ENCODE measurements around the gene CYP46A1. TPM values are rescaled to one million over a fixed set of nuclear protein-coding genes. Genes with fewer than 3 reads are reported as not detected.

The CYP46A1 gene
- total RNA-seq, 1 experiment from 2014 or later, result not detected

GRCh38 chr14:99691111-99691885 lies 7.2 kb downstream of the CYP46A1 start:
- no peak for DNase-seq
- H3K27me3 ChIP-seq, result no peaks in the 10 kb centered on the region
- H3K9me3 ChIP-seq, result no peaks in the 10 kb centered on the region
- H3K36me3 ChIP-seq, result no peaks in the 10 kb centered on the region
- H3K4me3 ChIP-seq, result no peak overlapping the region

- no peak overlapping the region for H3K4me3 ChIP-seq
- DNase-seq, result no peak
These were observed 9.8 kb downstream of the CYP46A1 start for GRCh38 chr14:99693918-99694317.

DNA sequence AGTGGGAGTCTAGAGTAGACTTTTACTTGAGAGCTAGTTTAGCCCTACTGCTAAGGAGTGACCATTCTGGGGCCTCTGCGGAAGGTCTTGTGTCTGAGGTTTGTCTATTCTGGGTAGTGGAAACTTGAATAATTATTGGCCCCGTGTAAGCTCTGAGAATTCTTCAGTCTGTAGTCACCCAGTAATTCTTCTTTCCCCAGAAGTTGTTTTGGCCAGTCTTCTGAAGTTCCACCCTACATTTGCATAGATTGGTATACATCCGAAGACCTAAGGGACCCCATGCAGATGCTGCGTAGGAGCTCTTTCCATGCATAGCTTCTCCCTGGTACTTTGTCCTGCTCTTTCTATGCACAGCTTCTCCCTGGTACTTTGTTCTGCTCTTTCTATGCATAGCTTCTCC lies 12.8 kb downstream of the CYP46A1 start:
- no peaks in the 10 kb centered on the region for H3K27me3 ChIP-seq
- H3K4me3 ChIP-seq, result no peak overlapping the region
- H3K9me3 ChIP-seq, result no peaks in the 10 kb centered on the region
- H3K36me3 ChIP-seq, result no peaks in the 10 kb centered on the region
- no peak for DNase-seq

More at GRCh38 chr14:99693918-99694317, 9.8 kb downstream of the CYP46A1 start:
- Histone ChIP-seq H3K36me3 (no peaks in the 10 kb centered on the region), H3K27me3 (no peaks in the 10 kb centered on the region), H3K9me3 (no peaks in the 10 kb centered on the region)

GRCh38 chr14:99698236-99698635 lies 14.1 kb downstream of the CYP46A1 start:
- Histone ChIP-seq H3K9me3 (peaks cover 3% of the 10 kb centered on the region; the same call in 1 of the 2 replicates), H3K36me3 (no peaks in the 10 kb centered on the region), H3K4me3 (no peak overlapping the region), H3K27me3 (no peaks in the 10 kb centered on the region)
- no peak for DNase-seq

DNA sequence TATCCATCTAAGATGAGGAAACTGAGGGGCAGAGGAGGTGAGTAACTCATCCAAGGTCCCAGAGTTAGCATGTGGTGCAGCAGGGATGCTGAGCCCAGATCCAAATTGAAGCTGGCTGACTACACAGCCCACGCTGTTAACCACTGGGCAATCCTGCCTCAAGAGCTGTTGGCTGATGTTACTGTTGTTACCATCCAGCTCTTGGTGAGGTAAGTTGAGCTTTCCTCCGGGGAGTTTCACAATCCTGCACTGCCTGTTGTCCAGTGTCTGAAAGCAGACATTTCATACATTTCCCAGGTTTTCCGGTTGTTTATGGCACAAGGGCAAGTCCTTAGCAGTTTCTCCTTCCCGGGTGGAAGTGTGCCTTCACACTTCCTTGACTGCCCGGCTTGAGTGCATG lies 14.5 kb downstream of the CYP46A1 start:
- DNase-seq, result no peak
- peaks cover 3% of the 10 kb centered on the region; the same call in 1 of the 2 replicates for H3K9me3 ChIP-seq
- no peaks in the 10 kb centered on the region for H3K27me3 ChIP-seq

GRCh38 chr14:99699085-99699760 lies 15.1 kb downstream of the CYP46A1 start:
- DNase-seq, result no peak
- no peak overlapping the region for H3K4me3 ChIP-seq
- peaks cover 3% of the 10 kb centered on the region; the same call in 1 of the 2 replicates for H3K9me3 ChIP-seq
- no peaks in the 10 kb centered on the region for H3K27me3 ChIP-seq
- no peaks in the 10 kb centered on the region for H3K36me3 ChIP-seq

More for the DNA sequence above, 14.5 kb downstream of the CYP46A1 start:
- Histone ChIP-seq H3K36me3 (no peaks in the 10 kb centered on the region), H3K4me3 (no peak overlapping the region)

DNA sequence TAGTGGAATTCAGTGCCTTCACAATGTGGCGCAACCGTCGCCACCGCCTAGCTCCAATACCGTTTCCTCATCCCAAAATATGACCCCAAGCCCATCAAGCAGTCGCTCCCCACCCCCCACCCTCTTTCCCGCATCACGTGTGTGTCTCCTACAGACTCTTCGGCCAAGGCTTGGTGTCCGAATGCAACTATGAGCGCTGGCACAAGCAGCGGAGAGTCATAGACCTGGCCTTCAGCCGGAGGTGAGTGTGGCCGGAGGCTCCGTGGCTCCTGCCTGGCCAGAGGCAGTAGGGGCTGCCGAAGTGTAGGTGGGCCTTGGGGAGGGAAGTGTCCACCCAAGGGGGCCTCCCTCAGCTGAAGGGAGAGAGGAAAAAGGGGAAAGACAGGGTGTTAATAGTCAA lies 15.8 kb downstream of the CYP46A1 start:
- no peaks in the 10 kb centered on the region for H3K36me3 ChIP-seq
- H3K27me3 ChIP-seq, result no peaks in the 10 kb centered on the region
- peaks cover 3% of the 10 kb centered on the region; the same call in 1 of the 2 replicates for H3K9me3 ChIP-seq
- DNase-seq, result no peak
- H3K4me3 ChIP-seq, result no peak overlapping the region

- H3K36me3 ChIP-seq, result no peaks in the 10 kb centered on the region
These were observed 16.3 kb downstream of the CYP46A1 start for GRCh38 chr14:99700379-99700778.

GRCh38 chr14:99701260-99701659 lies 17.2 kb downstream of the CYP46A1 start:
- DNase-seq, result no peak
- Histone ChIP-seq H3K4me3 (no peak overlapping the region), H3K27me3 (no peaks in the 10 kb centered on the region), H3K36me3 (no peaks in the 10 kb centered on the region), H3K9me3 (peaks cover 3% of the 10 kb centered on the region; the same call in 1 of the 2 replicates)

More at GRCh38 chr14:99700379-99700778, 16.3 kb downstream of the CYP46A1 start:
- Histone ChIP-seq H3K4me3 (no peak overlapping the region), H3K27me3 (no peaks in the 10 kb centered on the region), H3K9me3 (peaks cover 3% of the 10 kb centered on the region; the same call in 1 of the 2 replicates)
- DNase-seq, result no peak

DNA sequence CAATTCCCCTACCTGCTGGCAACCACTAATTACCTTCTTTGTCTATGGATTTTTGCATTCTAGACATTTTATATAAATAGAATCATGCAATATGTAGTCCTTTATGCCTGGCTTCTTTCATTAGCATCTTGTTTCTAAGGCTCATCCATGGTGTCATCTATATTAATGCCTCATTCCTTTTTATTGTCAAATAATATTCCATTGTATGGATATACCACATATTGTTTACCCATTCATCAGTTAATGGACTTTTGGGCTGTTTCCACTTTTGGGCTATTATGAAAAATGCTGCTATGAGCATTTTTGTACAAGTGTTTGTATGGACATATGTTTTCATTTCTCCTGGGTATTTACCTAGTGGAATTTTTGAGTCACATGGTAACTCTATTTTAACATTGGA lies 18.0 kb downstream of the CYP46A1 start:
- no peaks in the 10 kb centered on the region for H3K36me3 ChIP-seq
- DNase-seq, result no peak
- no peaks in the 10 kb centered on the region for H3K27me3 ChIP-seq

GRCh38 chr14:99703381-99703780 lies 19.3 kb downstream of the CYP46A1 start:
- Histone ChIP-seq H3K9me3 (peaks cover 3% of the 10 kb centered on the region; the same call in 1 of the 2 replicates), H3K4me3 (no peak overlapping the region), H3K36me3 (no peaks in the 10 kb centered on the region), H3K27me3 (no peaks in the 10 kb centered on the region)
- no peak for DNase-seq

More for the DNA sequence above, 18.0 kb downstream of the CYP46A1 start:
- H3K9me3 ChIP-seq, result peaks cover 3% of the 10 kb centered on the region; the same call in 1 of the 2 replicates
- no peak overlapping the region for H3K4me3 ChIP-seq

- no peak for DNase-seq
- Histone ChIP-seq H3K4me3 (no peak overlapping the region), H3K36me3 (no peaks in the 10 kb centered on the region), H3K9me3 (peaks cover 3% of the 10 kb centered on the region; the same call in 1 of the 2 replicates), H3K27me3 (no peaks in the 10 kb centered on the region)
These were observed 19.9 kb downstream of the CYP46A1 start for GRCh38 chr14:99704037-99704436.

- no peak for DNase-seq
- Histone ChIP-seq H3K4me3 (no peak overlapping the region), H3K36me3 (no peaks in the 10 kb centered on the region)
These were observed 22.2 kb downstream of the CYP46A1 start for GRCh38 chr14:99706107-99706900.

DNA sequence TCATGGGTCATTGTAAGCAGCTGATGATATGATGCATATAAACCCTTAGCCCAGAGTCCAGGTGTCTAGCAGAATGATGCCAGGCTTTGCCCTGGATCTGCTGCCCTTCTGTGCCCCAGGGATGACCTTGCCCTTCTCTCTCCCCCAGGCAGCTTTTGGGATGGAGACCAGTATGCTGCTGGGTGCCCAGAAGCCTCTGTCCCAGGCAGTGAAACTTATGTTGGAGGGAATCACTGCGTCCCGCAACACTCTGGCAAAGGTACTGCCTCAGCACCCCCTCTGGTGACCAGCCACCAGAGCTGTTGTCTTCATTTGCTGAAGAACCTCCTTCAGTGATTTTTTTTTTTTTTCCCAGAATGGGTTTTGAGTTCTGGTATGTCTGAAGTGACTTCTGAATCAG lies 23.3 kb downstream of the CYP46A1 start:
- H3K4me3 ChIP-seq, result no peak overlapping the region
- H3K9me3 ChIP-seq, result peaks cover 4% of the 10 kb centered on the region
- DNase-seq, result no peak
- no peaks in the 10 kb centered on the region for H3K27me3 ChIP-seq
- no peaks in the 10 kb centered on the region for H3K36me3 ChIP-seq

More at GRCh38 chr14:99706107-99706900, 22.2 kb downstream of the CYP46A1 start:
- H3K27me3 ChIP-seq, result no peaks in the 10 kb centered on the region
- peaks cover 7% of the 10 kb centered on the region for H3K9me3 ChIP-seq

DNA sequence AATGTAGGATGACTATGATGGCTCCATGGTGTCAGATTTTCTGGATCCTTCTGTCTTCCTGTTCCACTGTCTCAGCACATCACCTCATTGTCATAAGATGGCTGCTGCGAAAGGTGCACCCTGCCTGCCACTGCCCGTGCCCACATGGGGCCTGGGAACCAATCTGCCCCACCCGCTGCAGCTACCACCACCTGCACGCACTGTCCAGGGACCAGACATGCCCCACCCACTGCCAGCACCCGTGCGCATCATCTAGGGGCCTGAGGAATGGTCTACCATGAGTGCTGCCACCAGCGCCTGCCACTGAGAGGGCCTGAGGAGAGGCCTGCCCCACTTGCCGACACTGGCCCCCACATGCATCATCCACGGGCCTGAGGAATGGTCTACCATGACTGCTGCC lies 23.8 kb downstream of the CYP46A1 start:
- no peak overlapping the region for H3K4me3 ChIP-seq
- H3K36me3 ChIP-seq, result no peaks in the 10 kb centered on the region
- DNase-seq, result no peak
- peaks cover 6% of the 10 kb centered on the region for H3K9me3 ChIP-seq
- H3K27me3 ChIP-seq, result no peaks in the 10 kb centered on the region

GRCh38 chr14:99708449-99708848 lies 24.4 kb downstream of the CYP46A1 start:
- Histone ChIP-seq H3K36me3 (no peaks in the 10 kb centered on the region), H3K9me3 (peaks cover 6% of the 10 kb centered on the region), H3K27me3 (no peaks in the 10 kb centered on the region), H3K4me3 (no peak overlapping the region)
- DNase-seq, result no peak

GRCh38 chr14:99713972-99714371 lies 29.9 kb downstream of the CYP46A1 start:
- Histone ChIP-seq H3K36me3 (no peaks in the 10 kb centered on the region), H3K27me3 (no peaks in the 10 kb centered on the region), H3K9me3 (peaks cover 6% of the 10 kb centered on the region), H3K4me3 (no peak overlapping the region)
- DNase-seq, result no peak
